22Rv1 (cell line): Measurements from ENCODE around the gene STAP2.

Experiments used
- ZFX ChIP-seq: fragments of 450-650 bp; IDR thresholded peaks from 2 replicates; pipeline ENCODE4 v1.6.1; 2017; ENCODE audit warnings: antibody characterized with exemption, borderline replicate concordance
- TF ChIP-seq, protein P1 (sequence below): fragments of 450-650 bp; IDR thresholded peaks from 2 replicates; pipeline ENCODE4 v1.5.1; 2017; ENCODE audit warnings: mild to moderate bottlenecking

- TF ChIP-seq, protein P1, sequence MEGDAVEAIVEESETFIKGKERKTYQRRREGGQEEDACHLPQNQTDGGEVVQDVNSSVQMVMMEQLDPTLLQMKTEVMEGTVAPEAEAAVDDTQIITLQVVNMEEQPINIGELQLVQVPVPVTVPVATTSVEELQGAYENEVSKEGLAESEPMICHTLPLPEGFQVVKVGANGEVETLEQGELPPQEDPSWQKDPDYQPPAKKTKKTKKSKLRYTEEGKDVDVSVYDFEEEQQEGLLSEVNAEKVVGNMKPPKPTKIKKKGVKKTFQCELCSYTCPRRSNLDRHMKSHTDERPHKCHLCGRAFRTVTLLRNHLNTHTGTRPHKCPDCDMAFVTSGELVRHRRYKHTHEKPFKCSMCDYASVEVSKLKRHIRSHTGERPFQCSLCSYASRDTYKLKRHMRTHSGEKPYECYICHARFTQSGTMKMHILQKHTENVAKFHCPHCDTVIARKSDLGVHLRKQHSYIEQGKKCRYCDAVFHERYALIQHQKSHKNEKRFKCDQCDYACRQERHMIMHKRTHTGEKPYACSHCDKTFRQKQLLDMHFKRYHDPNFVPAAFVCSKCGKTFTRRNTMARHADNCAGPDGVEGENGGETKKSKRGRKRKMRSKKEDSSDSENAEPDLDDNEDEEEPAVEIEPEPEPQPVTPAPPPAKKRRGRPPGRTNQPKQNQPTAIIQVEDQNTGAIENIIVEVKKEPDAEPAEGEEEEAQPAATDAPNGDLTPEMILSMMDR: no peak
- no peak for TF ChIP-seq ZFX
Measured at GRCh38 chr19:4365341-4365740, 26.7 kb upstream of the STAP2 start.
